GM18507 (cell line): Measurements from ENCODE around the gene GRID1.

Source experiments
- DNase-seq: peaks from one replicate; pipeline ENCODE4 v3.0.0; 2011; ENCODE audit warnings: low read depth; ENCODE audit not compliant: insufficient read length; ENCODE audit errors: extremely low spot score
- FAIRE-seq: peaks from 2 replicates; lab custom pipeline; 2011; peaks lifted over from hg19 to GRCh38; lab: Jason Lieb, UNC

GRID1 gene

GRCh38 chr10:86023931-86024280 lies 342.7 kb downstream of the GRID1 start:
- DNase-seq (no peak), FAIRE-seq (no peak)

- DNase-seq (no peak), FAIRE-seq (no peak)
Observed at GRCh38 chr10:86023336-86023735, 343.3 kb downstream of the GRID1 start.

- FAIRE-seq (no peak), DNase-seq (no peak)
Observed at GRCh38 chr10:86022906-86023305, 343.7 kb downstream of the GRID1 start.

- DNase-seq (no peak), FAIRE-seq (no peak)
Observed at GRCh38 chr10:86020134-86020533, 346.5 kb downstream of the GRID1 start.

- no peak for FAIRE-seq
Observed at GRCh38 chr10:86019141-86019540, 347.5 kb downstream of the GRID1 start.

GRCh38 chr10:86018735-86019058 lies 347.9 kb downstream of the GRID1 start:
- no peak for FAIRE-seq
- DNase-seq = no peak

More at GRCh38 chr10:86019141-86019540, 347.5 kb downstream of the GRID1 start:
- DNase-seq = no peak

GRCh38 chr10:86017841-86018734 lies 348.5 kb downstream of the GRID1 start:
- DNase-seq = no peak
- FAIRE-seq = no peak

GRCh38 chr10:86013568-86013967 lies 353.0 kb downstream of the GRID1 start:
- DNase-seq (no peak), FAIRE-seq (no peak)

- FAIRE-seq = no peak
- no peak for DNase-seq
Observed at GRCh38 chr10:86007171-86007570, 359.4 kb downstream of the GRID1 start.

- DNase-seq = no peak
Observed at GRCh38 chr10:86004337-86004736, 362.3 kb downstream of the GRID1 start.

GRCh38 chr10:86003201-86003621 lies 363.4 kb downstream of the GRID1 start:
- DNase-seq (no peak), FAIRE-seq (no peak)

More at GRCh38 chr10:86004337-86004736, 362.3 kb downstream of the GRID1 start:
- FAIRE-seq = no peak

GRCh38 chr10:86001521-86001920 lies 365.1 kb downstream of the GRID1 start:
- FAIRE-seq = no peak
- no peak for DNase-seq

GRCh38 chr10:85997544-85997943 lies 369.1 kb downstream of the GRID1 start:
- DNase-seq (no peak), FAIRE-seq (no peak)

- FAIRE-seq (peak; percentile 51), DNase-seq (no peak)
Observed at GRCh38 chr10:85995791-85996190, 370.8 kb downstream of the GRID1 start.

- DNase-seq (no peak), FAIRE-seq (no peak)
Observed at GRCh38 chr10:85993840-85994507, 372.6 kb downstream of the GRID1 start.

- DNase-seq (no peak), FAIRE-seq (no peak)
Observed at GRCh38 chr10:85993140-85993539, 373.5 kb downstream of the GRID1 start.

GRCh38 chr10:85992324-85992723 lies 374.3 kb downstream of the GRID1 start:
- FAIRE-seq (no peak), DNase-seq (no peak)

- FAIRE-seq (no peak), DNase-seq (no peak)
Observed at GRCh38 chr10:85986777-85987176, 379.8 kb downstream of the GRID1 start.

GRCh38 chr10:85983051-85983450 lies 383.5 kb downstream of the GRID1 start:
- DNase-seq (no peak), FAIRE-seq (no peak)

GRCh38 chr10:85979598-85979997 lies 387.0 kb downstream of the GRID1 start:
- DNase-seq (no peak), FAIRE-seq (no peak)
